HG02938 (cell line): ENCODE results near the gene ZNF593.
A peak's percentile ranks its signal among the peaks of the same experiment; 100 is the strongest.

Experiments used
- ATAC-seq: cut with Tn5 transposase; IDR thresholded peaks from one replicate; pipeline ENCODE4 v1.9.1; 2021; ENCODE audit warnings: mild to moderate bottlenecking, moderate library complexity; ENCODE audit not compliant: unreplicated experiment

Gene ZNF593

GRCh38 chr1:26169669-26170471, at the start of gene ZNF593:
TSS of gene ZNF593 (plus strand) at chr1:26169908. CDS start at chr1:26169984, 76 bp downstream.
- ATAC-seq = peak; percentile 77

GRCh38 chr1:26121854-26122773, 47.6 kb upstream of the ZNF593 start:
- no peak for ATAC-seq

GRCh38 chr1:26122988-26123973, 46.4 kb upstream of the ZNF593 start:
- ATAC-seq = no peak

- ATAC-seq = no peak
Measured at GRCh38 chr1:26124418-26125331, 45.0 kb upstream of the ZNF593 start.

- no peak for ATAC-seq
Measured at GRCh38 chr1:26125382-26125781, 44.3 kb upstream of the ZNF593 start.

GRCh38 chr1:26125946-26126320, 43.8 kb upstream of the ZNF593 start:
- no peak for ATAC-seq

GRCh38 chr1:26126321-26127084, 43.2 kb upstream of the ZNF593 start:
- ATAC-seq = no peak

GRCh38 chr1:26127235-26128163, 42.2 kb upstream of the ZNF593 start:
- no peak for ATAC-seq

GRCh38 chr1:26129778-26130177, 39.9 kb upstream of the ZNF593 start:
- ATAC-seq = no peak

- no peak for ATAC-seq
Measured at GRCh38 chr1:26130695-26131094, 39.0 kb upstream of the ZNF593 start.

GRCh38 chr1:26132128-26132833, 37.4 kb upstream of the ZNF593 start:
- no peak for ATAC-seq

- ATAC-seq = no peak
Measured at GRCh38 chr1:26132834-26133167, 36.9 kb upstream of the ZNF593 start.

GRCh38 chr1:26134466-26134865, 35.2 kb upstream of the ZNF593 start:
- ATAC-seq = no peak

GRCh38 chr1:26138974-26139558, 30.6 kb upstream of the ZNF593 start:
- ATAC-seq = no peak

- ATAC-seq = no peak
Measured at GRCh38 chr1:26142159-26142558, 27.5 kb upstream of the ZNF593 start.

- no peak for ATAC-seq
Measured at GRCh38 chr1:26145041-26145959, 24.4 kb upstream of the ZNF593 start.
